Measurements from ENCODE around the gene TAF11L7. TPM values are rescaled to one million over a fixed set of nuclear protein-coding genes. Genes with fewer than 3 reads are reported as not detected.
"Not testable (repeated sequence)": the region's sequence is repeated elsewhere in the genome, so short reads cannot be mapped to it uniquely, and the experiment has no call there.

The TAF11L7 gene
- total and polyA plus RNA-seq, 3 experiments from 2014 or later = not detected

DNA sequence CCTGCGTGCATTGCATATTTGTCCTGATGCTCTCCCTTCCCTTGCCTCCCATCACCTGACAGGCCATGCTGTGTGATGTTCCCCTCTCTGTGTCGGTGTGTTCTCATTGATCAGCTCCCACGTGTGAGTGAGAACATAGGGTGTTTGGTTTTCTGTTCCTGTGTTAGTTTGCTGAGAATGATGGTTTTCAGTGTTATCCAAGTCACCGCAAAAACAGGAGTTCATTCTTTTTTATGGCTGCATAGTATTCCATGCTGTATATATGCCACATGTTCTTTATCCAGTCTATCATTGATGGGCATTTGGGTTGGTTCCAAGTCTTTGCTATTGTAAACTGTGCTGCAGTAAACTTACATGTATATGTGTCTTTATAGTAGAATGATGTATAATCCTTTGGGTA is 21.9 kb upstream of the TAF11L7 start:
- H3K36me3 ChIP-seq (ENCODE audit: insufficient read depth, low read length); CTCF ChIA-PET; H3K4me3 ChIP-seq (ENCODE audit: low read length); H3K27me3 ChIP-seq (ENCODE audit: insufficient read depth, low read length, poor library complexity, severe bottlenecking); H3K27ac ChIP-seq (ENCODE audit: low read depth, low read length); H3K9me3 ChIP-seq (ENCODE audit: low read length); H3K4me3 Mint-ChIP-seq; H3K27me3 Mint-ChIP-seq; H3K27ac Mint-ChIP-seq; H3K4me1 Mint-ChIP-seq; H3K4me1 ChIP-seq (ENCODE audit: insufficient read depth, low read length); DNase-seq; POLR2A ChIA-PET; H3K36me3 Mint-ChIP-seq: not testable (repeated sequence)
- H3K9me3 Mint-ChIP-seq = peaks cover 0 to 23% (median 9%) of the 10 kb centered on the region in 5 donors

DNA sequence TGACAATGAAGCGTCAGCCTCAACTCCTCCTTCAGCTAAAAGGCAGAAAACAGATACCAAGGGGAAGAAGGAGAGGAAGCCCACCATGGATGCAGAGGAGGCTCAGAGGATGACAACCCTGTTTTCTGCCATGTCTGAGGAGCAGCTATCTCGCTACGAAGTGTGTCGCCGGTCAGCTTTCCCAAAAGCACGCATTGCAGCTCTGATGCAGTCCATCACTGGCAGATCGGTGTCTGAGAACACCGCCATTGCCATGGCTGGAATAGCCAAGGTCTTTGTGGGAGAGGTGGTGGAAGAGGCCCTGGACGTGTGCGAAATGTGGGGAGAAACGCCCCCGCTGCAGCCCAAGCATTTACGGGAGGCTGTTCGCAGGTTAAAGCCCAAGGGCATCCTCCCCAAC is 19.4 kb upstream of the TAF11L7 start:
- DNase-seq = no peak
- no peak overlapping the region for H3K27ac Mint-ChIP-seq
- ChIA-PET POLR2A (no interaction called here), CTCF (no interaction called here)
- H3K9me3 Mint-ChIP-seq = peaks cover 0 to 15% (median 8%) of the 10 kb centered on the region in 5 donors
- H3K27ac ChIP-seq (ENCODE audit: low read depth, low read length) = no peak overlapping the region
- H3K4me3 Mint-ChIP-seq = no peak overlapping the region
- H3K27me3 ChIP-seq (ENCODE audit: insufficient read depth, low read length, poor library complexity, severe bottlenecking) = no peaks in the 10 kb centered on the region
- H3K9me3 ChIP-seq (ENCODE audit: low read length) = no peaks in the 10 kb centered on the region
- H3K27me3 Mint-ChIP-seq = no peaks in the 10 kb centered on the region
- no peaks in the 10 kb centered on the region for H3K36me3 Mint-ChIP-seq
- no peak overlapping the region for H3K4me3 ChIP-seq (ENCODE audit: low read length)
- no peaks in the 10 kb centered on the region for H3K36me3 ChIP-seq (ENCODE audit: insufficient read depth, low read length)
- no peaks in the 10 kb centered on the region for H3K4me1 ChIP-seq (ENCODE audit: insufficient read depth, low read length)
- no peaks in the 10 kb centered on the region for H3K4me1 Mint-ChIP-seq

DNA sequence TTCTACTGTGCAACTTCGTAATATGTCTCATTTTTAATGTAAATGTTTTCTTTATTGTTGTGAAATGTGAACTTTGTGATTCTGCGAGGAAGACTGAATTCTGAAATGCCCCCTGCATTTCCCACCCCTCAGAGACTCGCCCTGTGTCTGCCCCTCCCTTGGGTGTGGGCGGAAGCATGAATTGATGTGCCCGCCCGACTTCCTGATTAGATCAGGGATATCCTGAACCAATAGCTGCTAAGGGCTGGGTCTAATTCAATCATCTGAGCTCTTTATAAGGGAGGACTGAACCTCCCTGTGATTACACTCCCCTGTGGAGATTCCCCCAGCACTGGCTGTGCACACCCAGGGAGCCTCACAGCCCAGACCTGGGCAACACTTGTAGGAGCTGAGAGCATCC is 18.3 kb upstream of the TAF11L7 start, which contains the start of gene TAF11L11:
Gene TAF11L11, plus strand, starts transcription at position 304 of the 400 bp plus-strand sequence.
- H3K36me3 Mint-ChIP-seq; CTCF ChIA-PET; H3K4me3 Mint-ChIP-seq; H3K27ac Mint-ChIP-seq; H3K4me1 Mint-ChIP-seq; POLR2A ChIA-PET; H3K4me3 ChIP-seq (ENCODE audit: low read length); H3K27me3 Mint-ChIP-seq; H3K4me1 ChIP-seq (ENCODE audit: insufficient read depth, low read length); DNase-seq; H3K9me3 ChIP-seq (ENCODE audit: low read length); H3K27ac ChIP-seq (ENCODE audit: low read depth, low read length); H3K27me3 ChIP-seq (ENCODE audit: insufficient read depth, low read length, poor library complexity, severe bottlenecking); H3K36me3 ChIP-seq (ENCODE audit: insufficient read depth, low read length): not testable (repeated sequence)
- peaks cover 0 to 14% (median 11%) of the 10 kb centered on the region in 5 donors for H3K9me3 Mint-ChIP-seq

DNA sequence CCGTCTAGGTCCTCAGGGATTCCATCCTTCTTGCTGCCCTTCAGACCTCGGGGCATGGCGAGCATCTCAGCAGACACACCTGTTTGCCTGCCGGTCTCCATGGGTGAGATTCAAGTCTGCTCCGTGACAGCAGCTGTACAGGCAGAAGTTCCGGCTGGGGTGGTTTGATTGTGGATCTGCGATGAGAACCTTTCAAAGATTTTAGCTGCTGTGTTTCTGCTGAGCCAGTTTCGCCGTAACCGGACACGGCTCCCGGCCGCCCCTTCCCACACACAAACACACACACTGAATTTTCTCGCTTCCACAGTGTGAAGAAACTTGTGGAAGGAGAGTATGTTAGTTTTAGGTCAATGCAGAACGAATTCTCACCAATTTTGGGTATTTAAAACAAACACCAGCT is 12.2 kb upstream of the TAF11L7 start, which contains the start of gene TAF11L10:
Gene TAF11L10, minus strand, starts transcription at position 101 of the 400 bp plus-strand sequence.
- DNase-seq; H3K4me1 Mint-ChIP-seq; H3K27ac ChIP-seq (ENCODE audit: low read depth, low read length); H3K9me3 Mint-ChIP-seq; H3K9me3 ChIP-seq (ENCODE audit: low read length); H3K4me1 ChIP-seq (ENCODE audit: insufficient read depth, low read length); CTCF ChIA-PET; H3K27ac Mint-ChIP-seq; POLR2A ChIA-PET; H3K4me3 ChIP-seq (ENCODE audit: low read length); H3K27me3 ChIP-seq (ENCODE audit: insufficient read depth, low read length, poor library complexity, severe bottlenecking); H3K4me3 Mint-ChIP-seq; H3K36me3 ChIP-seq (ENCODE audit: insufficient read depth, low read length); H3K27me3 Mint-ChIP-seq; H3K36me3 Mint-ChIP-seq: not testable (repeated sequence)

DNA sequence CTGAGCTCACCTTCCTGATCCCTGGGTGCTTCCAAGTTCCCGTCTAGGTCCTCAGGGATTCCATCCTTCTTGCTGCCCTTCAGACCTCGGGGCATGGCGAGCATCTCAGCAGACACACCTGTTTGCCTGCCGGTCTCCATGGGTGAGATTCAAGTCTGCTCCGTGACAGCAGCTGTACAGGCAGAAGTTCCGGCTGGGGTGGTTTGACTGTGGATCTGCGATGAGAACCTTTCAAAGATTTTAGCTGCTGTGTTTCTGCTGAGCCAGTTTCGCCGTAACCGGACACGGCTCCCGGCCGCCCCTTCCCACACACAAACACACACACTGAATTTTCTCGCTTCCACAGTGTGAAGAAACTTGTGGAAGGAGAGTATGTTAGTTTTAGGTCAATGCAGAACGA is 8.7 kb upstream of the TAF11L7 start, which contains the start of gene TAF11L9:
Gene TAF11L9, minus strand, starts transcription at position 140 of the 400 bp plus-strand sequence.
- H3K27ac ChIP-seq (ENCODE audit: low read depth, low read length); CTCF ChIA-PET; H3K9me3 ChIP-seq (ENCODE audit: low read length); DNase-seq; H3K4me1 ChIP-seq (ENCODE audit: insufficient read depth, low read length); POLR2A ChIA-PET; H3K27me3 Mint-ChIP-seq; H3K4me1 Mint-ChIP-seq; H3K4me3 ChIP-seq (ENCODE audit: low read length); H3K9me3 Mint-ChIP-seq; H3K4me3 Mint-ChIP-seq; H3K36me3 ChIP-seq (ENCODE audit: insufficient read depth, low read length); H3K27ac Mint-ChIP-seq; H3K27me3 ChIP-seq (ENCODE audit: insufficient read depth, low read length, poor library complexity, severe bottlenecking); H3K36me3 Mint-ChIP-seq: not testable (repeated sequence)

DNA sequence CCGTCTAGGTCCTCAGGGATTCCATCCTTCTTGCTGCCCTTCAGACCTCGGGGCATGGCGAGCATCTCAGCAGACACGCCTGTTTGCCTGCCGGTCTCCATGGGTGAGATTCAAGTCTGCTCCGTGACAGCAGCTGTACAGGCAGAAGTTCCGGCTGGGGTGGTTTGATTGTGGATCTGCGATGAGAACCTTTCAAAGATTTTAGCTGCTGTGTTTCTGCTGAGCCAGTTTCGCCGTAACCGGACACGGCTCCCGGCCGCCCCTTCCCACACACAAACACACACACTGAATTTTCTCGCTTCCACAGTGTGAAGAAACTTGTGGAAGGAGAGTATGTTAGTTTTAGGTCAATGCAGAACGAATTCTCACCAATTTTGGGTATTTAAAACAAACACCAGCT is 5.3 kb upstream of the TAF11L7 start, which contains the start of gene TAF11L8:
Gene TAF11L8, minus strand, starts transcription at position 101 of the 400 bp plus-strand sequence.
- POLR2A ChIA-PET; CTCF ChIA-PET; H3K27me3 Mint-ChIP-seq; DNase-seq; H3K27ac ChIP-seq (ENCODE audit: low read depth, low read length); H3K36me3 Mint-ChIP-seq; H3K9me3 Mint-ChIP-seq; H3K27me3 ChIP-seq (ENCODE audit: insufficient read depth, low read length, poor library complexity, severe bottlenecking); H3K4me1 ChIP-seq (ENCODE audit: insufficient read depth, low read length); H3K9me3 ChIP-seq (ENCODE audit: low read length); H3K4me1 Mint-ChIP-seq; H3K4me3 ChIP-seq (ENCODE audit: low read length); H3K36me3 ChIP-seq (ENCODE audit: insufficient read depth, low read length); H3K27ac Mint-ChIP-seq; H3K4me3 Mint-ChIP-seq: not testable (repeated sequence)

Other genes with a start within 250 kb of the TAF11L7 start
- not detected for gene TAF11L2, start 87.5 kb downstream of the TAF11L7 start, total RNA-seq
- gene TAF11L2, start 87.5 kb downstream of the TAF11L7 start, polyA plus RNA-seq = not detected
- gene TAF11L3, start 67.4 kb downstream of the TAF11L7 start, total RNA-seq = not detected
- not detected for gene TAF11L3, start 67.4 kb downstream of the TAF11L7 start, polyA plus RNA-seq
- gene TAF11L4, start 64.0 kb downstream of the TAF11L7 start, total RNA-seq = not detected
- not detected for gene TAF11L4, start 64.0 kb downstream of the TAF11L7 start, polyA plus RNA-seq
- not detected for gene TAF11L5, start 60.5 kb downstream of the TAF11L7 start, total RNA-seq
- gene TAF11L5, start 60.5 kb downstream of the TAF11L7 start, polyA plus RNA-seq = not detected
- not detected for gene TAF11L6, start 57.1 kb downstream of the TAF11L7 start, total RNA-seq
- not detected for gene TAF11L6, start 57.1 kb downstream of the TAF11L7 start, polyA plus RNA-seq
- gene TAF11L8, start 5.2 kb upstream of the TAF11L7 start, total RNA-seq = not detected
- gene TAF11L8, start 5.2 kb upstream of the TAF11L7 start, polyA plus RNA-seq = not detected
- gene TAF11L9, start 8.6 kb upstream of the TAF11L7 start, total RNA-seq = not detected
- not detected for gene TAF11L9, start 8.6 kb upstream of the TAF11L7 start, polyA plus RNA-seq
- gene TAF11L10, start 12.1 kb upstream of the TAF11L7 start, total RNA-seq = not detected
- gene TAF11L10, start 12.1 kb upstream of the TAF11L7 start, polyA plus RNA-seq = not detected
- gene TAF11L11, start 18.4 kb upstream of the TAF11L7 start, total RNA-seq = not detected
- not detected for gene TAF11L11, start 18.4 kb upstream of the TAF11L7 start, polyA plus RNA-seq
- gene TAF11L12, start 24.6 kb upstream of the TAF11L7 start, total RNA-seq = not detected
- gene TAF11L12, start 24.6 kb upstream of the TAF11L7 start, polyA plus RNA-seq = not detected
- not detected for gene TAF11L13, start 46.3 kb upstream of the TAF11L7 start, total RNA-seq
- gene TAF11L13, start 46.3 kb upstream of the TAF11L7 start, polyA plus RNA-seq = not detected
- not detected for gene TAF11L14, start 48.7 kb upstream of the TAF11L7 start, total RNA-seq
- not detected for gene TAF11L14, start 48.7 kb upstream of the TAF11L7 start, polyA plus RNA-seq

All from CD8-positive, alpha-beta memory T cell (primary cell).